Measurements from ENCODE around the gene ZBTB46.

ZBTB46 gene

DNA sequence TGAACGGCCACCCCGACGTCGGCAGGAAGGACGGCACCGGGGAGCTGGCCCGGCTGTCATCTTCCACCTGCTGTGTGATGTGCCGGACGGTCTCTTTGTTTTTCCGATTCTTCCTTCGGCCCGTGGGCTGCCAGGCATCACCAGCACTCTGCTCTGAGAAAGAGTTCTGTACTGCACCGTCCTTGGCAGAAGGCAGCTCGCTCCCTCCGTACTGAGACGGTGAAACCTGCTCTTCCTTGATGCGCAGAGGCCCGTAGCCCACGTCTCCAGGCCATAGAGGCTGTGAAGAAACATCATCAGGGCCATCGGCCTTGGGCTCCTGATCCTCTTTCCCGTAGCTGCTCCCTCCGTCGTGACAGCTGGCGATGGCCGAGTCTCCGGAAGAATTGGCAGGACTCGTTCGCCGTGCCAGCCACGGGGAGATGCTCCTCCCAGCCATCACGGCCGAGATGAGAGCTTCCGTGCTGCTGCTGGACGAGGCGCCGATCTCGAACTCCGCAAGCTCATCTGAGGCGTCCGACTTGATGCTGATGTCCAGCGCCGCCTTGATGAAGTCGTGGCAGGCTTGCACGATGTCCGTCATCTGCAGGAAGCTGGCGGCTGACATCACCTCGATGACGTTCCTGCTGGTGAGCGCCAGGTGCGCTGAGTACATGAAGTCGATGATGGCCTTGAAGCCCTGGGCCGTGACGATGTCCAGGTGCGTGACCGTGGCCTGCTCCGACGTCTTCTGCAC, 41.1 kb downstream of the ZBTB46 start:
- Histone ChIP-seq H3K36me3 (ENCODE audit: insufficient read depth, low read length) (no peaks in the 10 kb centered on the region; the same call in 1 of the 2 replicates), H3K9ac (ENCODE audit: low read depth, low read length, poor library complexity, severe bottlenecking) (no peak overlapping the region), H3K9me2 (replicated peaks; ENCODE audit: low read depth, low read length) (no peaks in the 10 kb centered on the region), H2AFZ (ENCODE audit: low read length) (no peak overlapping the region), H3K4me3 (ENCODE audit: low read length, poor library complexity, severe bottlenecking) (no peak overlapping the region), H4K20me1 (ENCODE audit: insufficient read depth, low read length, poor library complexity, severe bottlenecking) (no peaks in the 10 kb centered on the region), H3K9me3 (ENCODE audit: insufficient read depth, low read depth, low read length) (no peaks in the 10 kb centered on the region), H3F3A (ENCODE audit: low read depth) (no peaks in the 10 kb centered on the region), H3K4me1 (ENCODE audit: insufficient read depth, low read length, poor library complexity, severe bottlenecking) (no peaks in the 10 kb centered on the region), H3K27me3 (ENCODE audit: insufficient read depth, low read length, poor library complexity, severe bottlenecking) (no peaks in the 10 kb centered on the region), H3K4me2 (ENCODE audit: low read depth, low read length, poor library complexity, severe bottlenecking) (no peak overlapping the region), H3K79me2 (ENCODE audit: insufficient read depth, low read length) (no peaks in the 10 kb centered on the region)
- TF ChIP-seq EZH2phosphoT487 (IDR thresholded peaks at IDR 0.05; ENCODE audit: borderline replicate concordance): no peak
- TF ChIP-seq, protein P1, sequence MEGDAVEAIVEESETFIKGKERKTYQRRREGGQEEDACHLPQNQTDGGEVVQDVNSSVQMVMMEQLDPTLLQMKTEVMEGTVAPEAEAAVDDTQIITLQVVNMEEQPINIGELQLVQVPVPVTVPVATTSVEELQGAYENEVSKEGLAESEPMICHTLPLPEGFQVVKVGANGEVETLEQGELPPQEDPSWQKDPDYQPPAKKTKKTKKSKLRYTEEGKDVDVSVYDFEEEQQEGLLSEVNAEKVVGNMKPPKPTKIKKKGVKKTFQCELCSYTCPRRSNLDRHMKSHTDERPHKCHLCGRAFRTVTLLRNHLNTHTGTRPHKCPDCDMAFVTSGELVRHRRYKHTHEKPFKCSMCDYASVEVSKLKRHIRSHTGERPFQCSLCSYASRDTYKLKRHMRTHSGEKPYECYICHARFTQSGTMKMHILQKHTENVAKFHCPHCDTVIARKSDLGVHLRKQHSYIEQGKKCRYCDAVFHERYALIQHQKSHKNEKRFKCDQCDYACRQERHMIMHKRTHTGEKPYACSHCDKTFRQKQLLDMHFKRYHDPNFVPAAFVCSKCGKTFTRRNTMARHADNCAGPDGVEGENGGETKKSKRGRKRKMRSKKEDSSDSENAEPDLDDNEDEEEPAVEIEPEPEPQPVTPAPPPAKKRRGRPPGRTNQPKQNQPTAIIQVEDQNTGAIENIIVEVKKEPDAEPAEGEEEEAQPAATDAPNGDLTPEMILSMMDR (conservative IDR thresholded peaks at IDR 0.05; ENCODE audit: low read length): no peak

DNA sequence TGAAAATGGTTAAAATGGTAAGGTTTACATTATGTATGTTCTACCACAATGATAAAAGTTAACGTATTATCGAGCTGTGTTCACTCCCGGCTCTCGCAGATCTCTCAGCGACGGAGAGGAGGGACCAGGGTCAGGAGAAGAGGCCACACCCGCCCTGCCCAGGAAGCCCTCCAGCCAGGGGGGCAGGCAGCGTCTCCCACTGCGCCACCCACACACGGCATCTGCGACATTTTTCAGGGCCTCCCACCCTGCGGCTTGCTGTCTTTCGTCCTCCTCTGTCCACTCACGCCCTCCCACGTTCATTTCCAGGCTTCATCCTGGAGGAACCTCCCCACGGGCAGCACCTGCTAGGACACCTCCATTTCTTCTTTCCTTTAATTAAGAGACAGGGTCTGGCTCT, 43.3 kb downstream of the ZBTB46 start:
- no peak overlapping the region for H3K4me2 ChIP-seq (ENCODE audit: low read depth, low read length, poor library complexity, severe bottlenecking)
- H3K9ac ChIP-seq (ENCODE audit: low read depth, low read length, poor library complexity, severe bottlenecking): no peak overlapping the region
- H3K9me3 ChIP-seq (ENCODE audit: insufficient read depth, low read depth, low read length): no peaks in the 10 kb centered on the region
- H3K27me3 ChIP-seq (ENCODE audit: insufficient read depth, low read length, poor library complexity, severe bottlenecking): no peaks in the 10 kb centered on the region
- no peaks in the 10 kb centered on the region; the same call in 1 of the 2 replicates for H3K36me3 ChIP-seq (ENCODE audit: insufficient read depth, low read length)
- no peak overlapping the region for H2AFZ ChIP-seq (ENCODE audit: low read length)
- TF ChIP-seq, protein P1 (conservative IDR thresholded peaks at IDR 0.05; ENCODE audit: low read length): no peak
- no peak for TF ChIP-seq EZH2phosphoT487 (IDR thresholded peaks at IDR 0.05; ENCODE audit: borderline replicate concordance)
- H4K20me1 ChIP-seq (ENCODE audit: insufficient read depth, low read length, poor library complexity, severe bottlenecking): no peaks in the 10 kb centered on the region
- H3K9me2 ChIP-seq (replicated peaks; ENCODE audit: low read depth, low read length): no peaks in the 10 kb centered on the region
- no peaks in the 10 kb centered on the region for H3K4me1 ChIP-seq (ENCODE audit: insufficient read depth, low read length, poor library complexity, severe bottlenecking)
- no peaks in the 10 kb centered on the region for H3F3A ChIP-seq (ENCODE audit: low read depth)
- H3K79me2 ChIP-seq (ENCODE audit: insufficient read depth, low read length): no peaks in the 10 kb centered on the region
- no peak overlapping the region for H3K4me3 ChIP-seq (ENCODE audit: low read length, poor library complexity, severe bottlenecking)

DNA sequence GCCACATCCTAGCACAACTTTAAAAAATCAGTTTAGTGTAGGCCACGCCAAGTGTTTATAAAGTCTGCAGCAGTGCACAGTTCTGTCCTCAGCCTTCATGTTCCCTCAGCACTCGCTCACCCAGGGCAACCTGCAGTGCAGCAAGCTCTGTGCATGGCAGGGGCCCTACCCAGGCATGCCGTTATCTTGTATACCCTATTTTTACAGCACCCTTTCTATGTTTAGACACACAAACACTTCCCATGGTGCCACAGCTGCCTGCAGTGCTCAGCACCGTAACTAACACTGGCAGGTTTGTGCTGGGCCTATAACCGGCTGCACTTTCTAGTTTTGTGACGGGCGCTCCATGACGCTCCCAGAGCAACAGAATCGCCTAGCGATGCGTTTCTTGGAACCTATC, 43.8 kb downstream of the ZBTB46 start:
- Histone ChIP-seq H3K4me2 (ENCODE audit: low read depth, low read length, poor library complexity, severe bottlenecking) (no peak overlapping the region), H3K79me2 (ENCODE audit: insufficient read depth, low read length) (no peaks in the 10 kb centered on the region), H3K4me3 (ENCODE audit: low read length, poor library complexity, severe bottlenecking) (no peak overlapping the region), H3K27me3 (ENCODE audit: insufficient read depth, low read length, poor library complexity, severe bottlenecking) (no peaks in the 10 kb centered on the region), H3F3A (ENCODE audit: low read depth) (no peaks in the 10 kb centered on the region), H4K20me1 (ENCODE audit: insufficient read depth, low read length, poor library complexity, severe bottlenecking) (no peaks in the 10 kb centered on the region), H3K9me3 (ENCODE audit: insufficient read depth, low read depth, low read length) (no peaks in the 10 kb centered on the region), H2AFZ (ENCODE audit: low read length) (no peak overlapping the region), H3K9me2 (replicated peaks; ENCODE audit: low read depth, low read length) (no peaks in the 10 kb centered on the region), H3K9ac (ENCODE audit: low read depth, low read length, poor library complexity, severe bottlenecking) (no peak overlapping the region), H3K36me3 (ENCODE audit: insufficient read depth, low read length) (no peaks in the 10 kb centered on the region; the same call in 1 of the 2 replicates), H3K4me1 (ENCODE audit: insufficient read depth, low read length, poor library complexity, severe bottlenecking) (no peaks in the 10 kb centered on the region)
- TF ChIP-seq, protein P1 (conservative IDR thresholded peaks at IDR 0.05; ENCODE audit: low read length): no peak
- no peak for TF ChIP-seq EZH2phosphoT487 (IDR thresholded peaks at IDR 0.05; ENCODE audit: borderline replicate concordance)
